Stimulated activated CD4-positive, alpha-beta T cell treated with anti-CD3 and anti-CD28 coated beads, Interleukin-4, amount 100 ng/mL, for 48 hours (primary cell): ENCODE measurements around the gene LARP1.
"Not testable (repeated sequence)": the region's sequence is repeated elsewhere in the genome, so short reads cannot be mapped to it uniquely, and the experiment has no call there.

ENCODE experiments used
- DNase-seq, 2 donors: peaks; one replicate each; pipeline ENCODE4 v3.0.0-alpha.2; 2020; ENCODE audit warnings: low read depth in 2 of 2

The LARP1 gene

DNA sequence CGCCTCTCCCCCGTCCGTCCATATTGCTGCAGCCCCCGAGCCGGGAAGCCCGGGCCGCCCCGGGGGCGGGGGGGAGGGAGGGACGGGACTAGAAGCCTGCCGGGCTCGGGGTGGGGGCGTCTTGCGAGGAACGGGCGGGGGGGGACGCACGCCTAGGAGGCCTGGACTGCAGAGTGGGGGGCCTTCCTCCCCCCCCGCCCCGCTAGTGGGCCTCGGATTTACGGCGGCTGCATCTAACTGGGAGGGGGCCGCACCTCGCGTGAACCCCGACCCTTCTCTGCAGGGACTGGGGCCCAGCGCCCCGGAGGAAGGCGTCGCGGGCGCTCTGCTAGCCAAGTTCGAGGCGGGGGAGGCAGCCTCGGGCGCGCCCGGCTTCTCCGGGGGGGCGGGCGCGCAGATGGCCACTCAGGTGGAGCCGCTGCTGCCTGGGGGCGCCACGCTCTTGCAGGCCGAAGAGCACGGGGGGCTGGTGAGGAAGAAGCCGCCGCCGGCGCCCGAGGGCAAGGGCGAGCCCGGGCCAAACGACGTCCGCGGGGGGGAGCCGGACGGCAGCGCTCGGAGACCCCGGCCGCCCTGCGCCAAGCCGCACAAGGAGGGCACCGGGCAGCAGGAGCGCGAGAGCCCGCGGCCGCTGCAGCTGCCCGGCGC is at the start of gene LARP1:
Gene LARP1 (plus strand): TSS at position 17 of the 648 bp plus-strand sequence. CDS start 381 bp downstream, at position 398.
- no peak for DNase-seq

- no peak for DNase-seq
Observed at GRCh38 chr5:154706416-154706815, 48.8 kb upstream of the LARP1 start.

DNA sequence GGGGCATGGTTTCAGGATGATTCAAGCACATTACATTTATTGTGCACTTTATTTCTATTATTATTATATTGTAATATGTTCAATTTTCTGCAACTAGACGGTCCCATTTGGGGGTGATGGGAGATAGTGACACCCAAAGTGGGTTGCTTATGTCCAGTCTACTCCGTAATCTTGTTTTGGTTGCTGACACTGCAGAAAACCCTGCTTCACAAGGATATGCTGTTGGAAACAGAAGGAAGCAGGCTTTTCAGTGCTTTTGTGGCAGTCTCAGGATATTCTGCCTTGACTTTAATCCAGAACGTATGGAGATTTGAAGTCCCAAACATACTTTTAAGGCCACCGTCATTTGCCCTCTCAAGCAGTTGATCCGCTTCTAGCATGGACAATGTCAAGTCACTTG is 47.5 kb upstream of the LARP1 start:
- no peak for DNase-seq

DNA sequence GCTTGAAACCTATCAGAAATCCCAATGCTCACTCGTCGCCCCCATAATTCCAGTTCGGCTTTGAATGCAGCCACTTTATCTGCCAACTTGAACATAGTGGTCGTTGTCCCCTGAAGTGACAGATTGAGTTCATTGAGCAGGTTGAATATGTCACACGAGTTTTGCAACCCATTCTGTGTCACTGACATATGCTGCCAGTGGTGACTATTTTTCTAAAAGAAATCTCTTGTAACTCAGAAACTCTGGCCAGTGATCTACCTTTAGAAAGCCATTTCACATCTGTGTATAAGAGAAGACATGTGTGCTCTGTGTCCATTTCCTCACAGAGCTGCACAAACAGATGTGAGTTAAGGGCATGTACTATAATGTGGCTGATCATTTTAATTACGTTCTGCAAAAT is 47.0 kb upstream of the LARP1 start:
- no peak for DNase-seq

- DNase-seq = no peak
Observed at GRCh38 chr5:154708846-154709245, 46.3 kb upstream of the LARP1 start.

GRCh38 chr5:154709368-154710305 is 45.5 kb upstream of the LARP1 start:
- no peak for DNase-seq

- no peak for DNase-seq
Observed at GRCh38 chr5:154712518-154713437, 42.4 kb upstream of the LARP1 start.

GRCh38 chr5:154713615-154714125 is 41.5 kb upstream of the LARP1 start:
- DNase-seq = no peak

DNA sequence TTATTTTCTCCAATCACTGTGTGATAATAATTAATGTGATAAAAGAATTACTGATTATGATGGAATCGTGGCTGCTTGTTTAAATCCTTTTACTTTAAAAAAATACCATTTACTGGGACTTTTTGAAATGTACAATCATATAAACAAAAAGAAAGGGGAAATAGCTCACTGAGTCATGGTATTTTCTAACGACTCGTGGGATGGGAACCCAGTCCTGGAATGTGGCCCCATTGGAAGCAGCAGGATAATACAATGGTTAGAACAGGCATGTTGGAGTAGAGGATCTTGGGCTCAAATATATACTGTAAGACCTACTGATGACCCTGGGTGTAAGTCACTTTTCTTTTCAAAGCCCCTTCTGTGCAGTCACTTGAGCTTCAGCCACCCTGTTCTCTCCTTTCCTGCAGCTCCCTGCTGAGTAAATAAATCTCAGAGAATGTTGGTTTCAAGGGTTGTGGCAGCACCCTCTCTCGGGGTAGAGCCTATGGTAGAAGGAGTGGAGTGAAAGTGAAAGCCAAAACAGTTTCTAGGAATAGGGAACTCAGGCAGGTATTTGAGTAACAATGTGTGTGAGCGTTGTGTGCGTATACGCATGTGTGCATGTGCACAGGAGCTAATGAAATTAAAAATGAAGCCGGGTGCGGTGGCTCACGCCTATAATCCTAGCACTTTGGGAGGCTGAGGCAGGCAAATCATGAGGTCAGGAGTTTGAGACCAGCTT is 40.8 kb upstream of the LARP1 start:
- DNase-seq = no peak

DNA sequence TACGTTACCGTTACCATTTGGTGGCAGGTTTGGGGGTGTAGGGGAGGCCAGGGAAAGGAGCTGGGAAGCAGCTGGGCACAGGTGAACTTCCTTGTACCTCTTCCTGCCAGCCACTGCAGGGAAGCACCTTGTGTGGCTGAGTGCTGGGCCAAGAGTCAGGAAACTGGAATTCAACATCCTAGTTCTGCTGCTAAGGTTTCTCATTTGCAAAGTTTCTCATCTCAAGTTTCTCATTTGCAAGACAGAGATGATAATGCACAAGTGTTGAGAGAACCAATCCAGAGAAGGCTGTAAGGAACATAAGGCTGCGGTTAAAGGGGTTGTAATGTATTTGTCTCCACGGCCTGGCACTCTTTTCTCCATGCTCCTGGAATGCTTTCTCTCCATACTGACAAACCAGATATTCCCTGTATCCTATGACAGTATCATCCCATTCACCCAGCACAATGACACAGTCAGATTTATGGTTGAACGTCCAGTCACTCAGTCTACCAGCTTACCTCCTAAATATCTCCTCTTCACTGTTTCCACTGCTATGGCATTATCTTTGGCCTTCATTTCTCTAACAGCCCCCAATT is 33.6 kb upstream of the LARP1 start:
- DNase-seq = no peak

- no peak for DNase-seq
Observed at GRCh38 chr5:154722097-154722496, 33.1 kb upstream of the LARP1 start.

DNA sequence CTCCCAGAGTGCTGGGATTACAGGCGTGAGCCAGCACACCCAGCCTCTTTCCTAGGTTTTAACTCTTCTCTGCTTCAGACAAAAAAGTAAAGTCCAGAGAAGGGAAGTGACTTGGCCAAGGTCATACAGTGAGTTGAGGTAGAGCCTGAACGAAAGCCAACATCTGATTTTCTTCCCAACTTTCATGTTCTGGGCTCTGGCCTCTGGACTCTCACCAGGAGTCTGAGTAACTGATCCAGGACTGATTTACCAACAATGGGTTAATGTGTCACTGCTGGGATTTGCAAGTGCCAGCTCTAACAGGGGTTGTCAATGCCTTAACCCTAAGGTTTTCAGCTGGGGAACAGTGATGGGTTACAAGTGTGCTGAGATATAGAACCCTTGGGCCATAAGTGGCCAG is 32.2 kb upstream of the LARP1 start:
- no peak for DNase-seq

GRCh38 chr5:154723740-154724505 is 31.3 kb upstream of the LARP1 start:
- DNase-seq = no peak

- DNase-seq = no peak
Observed at GRCh38 chr5:154727361-154727760, 27.8 kb upstream of the LARP1 start.

DNA sequence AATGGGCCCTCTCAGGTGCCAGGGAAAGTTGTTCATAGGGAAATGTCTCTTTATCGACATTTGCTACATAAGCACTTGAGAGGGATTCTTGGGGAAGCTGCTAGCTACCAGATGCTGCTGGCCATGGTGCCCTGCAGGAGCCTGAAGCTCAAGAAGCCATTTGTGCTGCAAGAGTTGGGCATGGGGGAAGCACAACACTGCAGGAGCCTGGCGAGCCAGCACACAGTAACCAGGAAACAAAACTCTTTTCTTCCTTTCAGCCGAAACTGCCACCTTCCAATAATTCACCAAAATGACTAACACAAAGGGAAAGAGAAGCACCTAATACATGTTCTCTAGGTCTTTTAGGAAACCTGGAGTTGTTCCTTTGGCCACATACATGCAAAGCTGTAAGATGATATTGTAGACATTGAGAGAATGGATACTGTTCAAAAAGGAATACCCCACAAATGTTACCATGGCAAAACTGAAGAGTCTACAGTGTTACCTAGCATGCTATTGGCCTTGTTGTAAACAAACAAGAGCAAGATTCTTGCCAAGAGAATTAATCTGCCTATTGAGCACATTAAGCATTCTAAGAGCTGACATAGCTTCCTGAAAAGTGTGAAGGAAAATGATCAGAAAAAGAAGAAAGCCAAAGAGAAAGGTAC is 26.1 kb upstream of the LARP1 start:
- DNase-seq = no peak

- no peak for DNase-seq
Observed at GRCh38 chr5:154729613-154730012, 25.6 kb upstream of the LARP1 start.

- DNase-seq = not testable (repeated sequence)
Observed at GRCh38 chr5:154730761-154731160, 24.4 kb upstream of the LARP1 start.

DNA sequence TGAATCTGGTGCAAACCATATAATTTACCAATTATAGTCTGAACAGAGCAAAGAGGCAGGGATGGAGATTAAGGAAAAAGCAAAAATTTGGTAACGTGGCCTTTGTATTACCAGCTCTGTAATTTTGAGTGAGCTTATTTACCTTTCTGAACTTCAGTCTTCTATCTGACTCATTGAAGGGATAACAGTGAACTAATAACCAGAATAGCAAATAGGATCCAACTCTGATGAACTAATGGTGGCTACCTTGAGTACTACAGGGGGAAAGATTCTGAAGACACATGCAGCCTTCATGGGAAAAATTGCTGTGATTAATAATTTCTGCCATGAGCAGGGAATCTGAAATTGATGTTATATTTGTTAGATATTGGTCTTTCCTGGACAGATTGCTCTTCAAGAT is 23.0 kb upstream of the LARP1 start:
- no peak for DNase-seq
